GM12878 (cell line): ENCODE results near the gene TUBB4B. TPM values are rescaled to one million over a fixed set of nuclear protein-coding genes. Genes with fewer than 3 reads are reported as not detected.

Experiments used
- ATAC-seq: fragments of 200-7000 bp; cut with Tn5 transposase; 3 replicates; pipeline ENCODE4 v1.9.1; 2020; ENCODE audit warnings: mild to moderate bottlenecking, moderate library complexity
- BruUV-seq: library from RNA; stranded (reverse); fragments of 400-500 nt; replicated peaks from 2 replicates; lab custom pipeline; 2021; lab: Mats Ljungman, UMichigan
- CTCF ChIA-PET: fragments of 300-600 bp; sonication (Branson Sonifier 250); formaldehyde crosslinking; extraction: SDS; loops from one replicate; lab custom pipeline; 2021; ENCODE audit warnings: inconsistent platforms; lab: Yijun Ruan, JAX
- POLR2A ChIA-PET: fragments of 350-600 bp; formaldehyde crosslinking; extraction: SDS; loops from one replicate; lab custom pipeline; 2021; ENCODE audit warnings: inconsistent platforms; lab: Charles Lee
- RAD21 ChIA-PET: fragments of 300-600 bp; sonication (Branson Sonifier 250); formaldehyde crosslinking; loops from one replicate; lab custom pipeline; 2023; ENCODE audit warnings: antibody characterized with exemption; ENCODE audit not compliant: unreplicated experiment; lab: Charles Lee
- SMC1A ChIA-PET: fragments of 300-600 bp; sonication (Branson Sonifier 250); formaldehyde crosslinking; loops from one replicate; lab custom pipeline; 2023; ENCODE audit not compliant: unreplicated experiment, uncharacterized antibody; lab: Charles Lee
- DNase-seq: peaks from one replicate; pipeline ENCODE4 v3.0.0-alpha.2; 2011; ENCODE audit warnings: low read depth, low spot score
- FAIRE-seq: peaks from 3 replicates; lab custom pipeline; 2011; peaks lifted over from hg19 to GRCh38; lab: Jason Lieb, UNC
- H2AFZ ChIP-seq: 2 replicates; pipeline ENCODE4 v1.6.0; 2011; ENCODE audit warnings: low read depth, low read length, control low read depth; ENCODE audit not compliant: control insufficient read depth
- H3K27ac ChIP-seq: 2 replicates; pipeline ENCODE4 v1.5.1; 2011; ENCODE audit warnings: control low read depth; ENCODE audit not compliant: control insufficient read depth, insufficient read depth
- H3K27me3 ChIP-seq, 2 experiments: replicated peaks in 1 of 2; 2 replicates each; pipeline versions ENCODE4 v1.6.0 to v1.6.1; 2011; ENCODE audit warnings: low read length in 1 of 2; ENCODE audit not compliant: control insufficient read depth in 2 of 2, insufficient read depth in 2 of 2
- H3K36me3 ChIP-seq, 2 experiments: 2 replicates each; pipeline ENCODE4 v1.5.1; 2011; ENCODE audit warnings: low read length in 1 of 2; ENCODE audit not compliant: control insufficient read depth in 2 of 2, insufficient read depth in 2 of 2
- H3K4me1 ChIP-seq: 2 replicates; pipeline ENCODE4 v1.6.1; 2011; ENCODE audit warnings: mild to moderate bottlenecking, low read length, moderate library complexity, mixed read lengths; ENCODE audit not compliant: control insufficient read depth, insufficient read depth
- H3K4me2 ChIP-seq: 2 replicates; pipeline ENCODE4 v1.6.0; 2011; ENCODE audit warnings: control low read depth; ENCODE audit not compliant: control insufficient read depth, insufficient read depth
- H3K4me3 ChIP-seq: fragments of 200-600 bp; sonication (generic); 2 replicates; pipeline ENCODE4 v1.5.1; 2016
- H3K79me2 ChIP-seq: 2 replicates; pipeline ENCODE4 v1.6.0; 2011; ENCODE audit warnings: low read length; ENCODE audit not compliant: control insufficient read depth, insufficient read depth
- H3K9ac ChIP-seq: 2 replicates; pipeline ENCODE4 v1.8.0; 2011; ENCODE audit warnings: low read length, control low read depth, mixed read lengths; ENCODE audit not compliant: control insufficient read depth, insufficient read depth
- H3K9me3 ChIP-seq: replicated peaks from 3 replicates; pipeline ENCODE4 v1.5.1; 2011; ENCODE audit warnings: mild to moderate bottlenecking, low read length; ENCODE audit not compliant: control insufficient read depth, insufficient read depth
- H4K20me1 ChIP-seq: 2 replicates; pipeline ENCODE4 v1.6.0; 2011; ENCODE audit not compliant: control insufficient read depth, insufficient read depth
- DPF2 ChIP-seq: fragments of 450-650 bp; IDR thresholded peaks from 2 replicates; pipeline ENCODE4 v1.6.1; 2017; ENCODE audit warnings: mild to moderate bottlenecking
- GATAD2B ChIP-seq: fragments of 450-650 bp; conservative IDR thresholded peaks from 2 replicates; pipeline ENCODE4 v1.6.1; 2017; ENCODE audit warnings: low read depth, mild to moderate bottlenecking, moderate library complexity
- IKZF1 ChIP-seq: fragments of 450-650 bp; conservative IDR thresholded peaks from 2 replicates; pipeline ENCODE4 v1.6.1; 2017; ENCODE audit warnings: antibody characterized with exemption, mild to moderate bottlenecking
- NFIC ChIP-seq: IDR thresholded peaks from 2 replicates; pipeline ENCODE4 v1.6.1; 2012; ENCODE audit warnings: low read depth, mild to moderate bottlenecking, inconsistent platforms, low read length, moderate library complexity
- NFYB ChIP-seq: IDR thresholded peaks from 2 replicates; pipeline ENCODE4 v1.6.1; 2011; ENCODE audit warnings: low read depth, mild to moderate bottlenecking, low read length, improper control_type of control experiment, moderate library complexity; ENCODE audit not compliant: insufficient read depth
- NKRF ChIP-seq: fragments of 450-650 bp; conservative IDR thresholded peaks from 2 replicates; pipeline ENCODE4 v1.6.1; 2017; ENCODE audit warnings: mild to moderate bottlenecking, moderate library complexity
- POLR2A ChIP-seq: IDR thresholded peaks from 2 replicates; pipeline ENCODE4 v1.6.1; 2011; ENCODE audit warnings: low read depth, mild to moderate bottlenecking, low read length
- RAD51 ChIP-seq: fragments of 450-650 bp; IDR thresholded peaks from 2 replicates; pipeline ENCODE4 v1.6.1; 2016; ENCODE audit warnings: moderate library complexity, mild to moderate bottlenecking, inconsistent platforms
- RFX5 ChIP-seq: IDR thresholded peaks from 2 replicates; pipeline ENCODE4 v1.6.1; 2011; ENCODE audit warnings: low read depth, low read length, improper control_type of control experiment
- TCF7 ChIP-seq: IDR thresholded peaks from 2 replicates; pipeline ENCODE4 v1.6.1; 2014; ENCODE audit warnings: antibody characterized with exemption, borderline replicate concordance
- ZBTB40 ChIP-seq: fragments of 450-650 bp; IDR thresholded peaks from 2 replicates; pipeline ENCODE4 v1.6.1; 2016; ENCODE audit warnings: mild to moderate bottlenecking, moderate library complexity, borderline replicate concordance
- WGBS: methylation state at CpG from one replicate; pipeline ENCODE4 v1.1.6; 2016; ENCODE audit warnings: low lambda C conversion rate; ENCODE audit not compliant: insufficient replicate concordance, insufficient coverage; ENCODE audit errors: missing lambda C conversion rate; 5-methylcytosine and 5-hydroxymethylcytosine counted together
- in situ Hi-C: fragments of 300-500 bp; cut with MboI; formaldehyde crosslinking; loops from 9 replicates; pipeline ENCODE4 v1.14.3; 2018; ENCODE audit warnings: mixed read lengths
- intact Hi-C: fragments of 100-400 bp; cut with micrococcal nuclease; formaldehyde crosslinking; loops from one replicate; pipeline ENCODE4 v1.14.2; 2022; ENCODE audit not compliant: unreplicated experiment
- polyA plus RNA-seq, 11 experiments: library from polyadenylated mRNA; depleted of rRNA in 4 of 11; unstranded in 6 of 11; stranded (reverse) in 5 of 11; fragments of >200 nt; fragmentation: Nextera tagmentation in 4 of 11; fragmentation: Illumina TruSeq in 1 of 11; extraction: Ambion mirVana in 4 of 11; extraction: Trizol in 1 of 11; gene quantifications; 1 replicate in 1 of 11; 2 replicates in 10 of 11; pipeline versions ENCODE4 v1.2.1 to v1.2.3, GENCODE V29; 2011 to 2016; ENCODE audit warnings: inconsistent platforms in 2 of 11, missing spikeins in 2 of 11, low read depth in 1 of 11
- total RNA-seq, 4 experiments: library from RNA; depleted of rRNA in 3 of 4; stranded (reverse); fragments of >200 nt in 3 of 4; fragmentation: Illumina TruSeq in 1 of 4; extraction: Trizol in 1 of 4; gene quantifications; 2 replicates each; pipeline versions ENCODE4 v1.2.1 to v1.2.3, GENCODE V29; 2013 to 2021

TUBB4B gene
- total and polyA plus RNA-seq, 10 of the 15 experiments (the other 5 are each of a cell fraction or from before 2014, with no cell fraction given): 23.0 to 532 (median 254) TPM

GRCh38 chr9:137275203-137275587 is 34.1 kb downstream of the TUBB4B start:
- Histone ChIP-seq H3K4me1 (peaks cover 36% of the 10 kb centered on the region), H3K27me3 (no peaks in the 10 kb centered on the region), H4K20me1 (no peaks in the 10 kb centered on the region), H3K9me3 (no peaks in the 10 kb centered on the region), H3K27ac (no peak overlapping the region), H3K4me3 (no peak overlapping the region), H3K79me2 (peaks cover 19% of the 10 kb centered on the region), H3K4me2 (no peak overlapping the region), H3K9ac (no peak overlapping the region), H2AFZ (no peak overlapping the region), H3K36me3 (peaks cover 4% of the 10 kb centered on the region in 2 experiments; a peak in 3 of 4 replicates)
- FAIRE-seq (no peak), ATAC-seq (no peak), DNase-seq (no peak)
- ChIA-PET CTCF (no interaction called here), SMC1A (interaction anchor here (1.0 kb wide), 1 partner anchor 11 kb away, joined by 3 read pairs; no protein-coding TSS in a partner anchor), RAD21 (interaction anchor here (0.7 kb wide), 1 partner anchor 38 kb away, joined by 3 read pairs; no protein-coding TSS in a partner anchor), POLR2A (interaction anchor here (1.6 kb wide), 1 partner anchor 125 kb away, joined by 4 read pairs; no protein-coding TSS in a partner anchor)
- no TSS peak for BruUV-seq
- 81% methylated on average over 10 of the region's 10 CpGs for WGBS
- in situ Hi-C loops: no loop called here
- no peak for TF ChIP-seq NKRF
- TF ChIP-seq NFIC: no peak
- TF ChIP-seq RFX5: no peak
- no peak for TF ChIP-seq GATAD2B
- TF ChIP-seq ZBTB40: no peak
- TF ChIP-seq POLR2A: no peak; the same call in none of the 2 replicates
- no peak for TF ChIP-seq RAD51
- TF ChIP-seq NFYB: no peak
- no peak for TF ChIP-seq TCF7
- no peak for TF ChIP-seq IKZF1
- no peak for TF ChIP-seq DPF2
- intact Hi-C loops: no loop called here
